ENCODE measurements around the gene EPB41L4B. TPM values are rescaled to one million over a fixed set of nuclear protein-coding genes. Genes with fewer than 3 reads are reported as not detected.

EPB41L4B gene
- total RNA-seq, 2 donors from 2014 or later = 87.3 to 151 TPM

DNA sequence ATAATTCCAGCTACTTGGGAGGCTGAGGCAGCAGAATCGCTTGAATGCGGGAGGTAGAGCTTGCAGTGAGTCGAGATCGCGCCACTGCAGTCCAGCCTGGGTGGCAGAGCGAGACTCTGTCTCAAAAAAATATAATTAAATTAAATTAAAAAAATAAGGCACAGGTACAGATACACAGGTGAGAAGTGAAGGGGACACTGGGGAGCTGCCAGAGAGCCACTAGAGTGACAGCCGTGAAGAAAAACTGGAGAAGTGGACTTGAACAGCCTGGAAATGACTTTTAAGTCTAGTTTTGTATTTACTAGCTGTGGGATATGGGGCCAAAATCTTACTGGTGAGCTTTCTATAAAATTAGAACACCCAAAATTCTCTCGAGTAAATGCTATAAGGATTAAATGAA, 15.1 kb downstream of the EPB41L4B start:
- intact Hi-C loops (cut with DNase I) = no loop called here
- no peaks in the 10 kb centered on the region for H3K9me3 ChIP-seq
- peak overlapping the region in 1 of 2 donors; percentile 68 for H3K9ac ChIP-seq (ENCODE audit: low read depth in 2 of 2, low read length in 2 of 2)
- no peaks in the 10 kb centered on the region for H3K36me3 ChIP-seq
- DNase-seq = no peak
- peaks cover 21% of the 10 kb centered on the region for H3K4me1 ChIP-seq
- peak overlapping the region; percentile 88 for H3K27ac ChIP-seq
- TF ChIP-seq, protein P1, sequence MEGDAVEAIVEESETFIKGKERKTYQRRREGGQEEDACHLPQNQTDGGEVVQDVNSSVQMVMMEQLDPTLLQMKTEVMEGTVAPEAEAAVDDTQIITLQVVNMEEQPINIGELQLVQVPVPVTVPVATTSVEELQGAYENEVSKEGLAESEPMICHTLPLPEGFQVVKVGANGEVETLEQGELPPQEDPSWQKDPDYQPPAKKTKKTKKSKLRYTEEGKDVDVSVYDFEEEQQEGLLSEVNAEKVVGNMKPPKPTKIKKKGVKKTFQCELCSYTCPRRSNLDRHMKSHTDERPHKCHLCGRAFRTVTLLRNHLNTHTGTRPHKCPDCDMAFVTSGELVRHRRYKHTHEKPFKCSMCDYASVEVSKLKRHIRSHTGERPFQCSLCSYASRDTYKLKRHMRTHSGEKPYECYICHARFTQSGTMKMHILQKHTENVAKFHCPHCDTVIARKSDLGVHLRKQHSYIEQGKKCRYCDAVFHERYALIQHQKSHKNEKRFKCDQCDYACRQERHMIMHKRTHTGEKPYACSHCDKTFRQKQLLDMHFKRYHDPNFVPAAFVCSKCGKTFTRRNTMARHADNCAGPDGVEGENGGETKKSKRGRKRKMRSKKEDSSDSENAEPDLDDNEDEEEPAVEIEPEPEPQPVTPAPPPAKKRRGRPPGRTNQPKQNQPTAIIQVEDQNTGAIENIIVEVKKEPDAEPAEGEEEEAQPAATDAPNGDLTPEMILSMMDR (IDR thresholded peaks at IDR 0.05) = no peak
- no peaks in the 10 kb centered on the region for H3K27me3 ChIP-seq
- H3K4me3 ChIP-seq = no peak overlapping the region

DNA sequence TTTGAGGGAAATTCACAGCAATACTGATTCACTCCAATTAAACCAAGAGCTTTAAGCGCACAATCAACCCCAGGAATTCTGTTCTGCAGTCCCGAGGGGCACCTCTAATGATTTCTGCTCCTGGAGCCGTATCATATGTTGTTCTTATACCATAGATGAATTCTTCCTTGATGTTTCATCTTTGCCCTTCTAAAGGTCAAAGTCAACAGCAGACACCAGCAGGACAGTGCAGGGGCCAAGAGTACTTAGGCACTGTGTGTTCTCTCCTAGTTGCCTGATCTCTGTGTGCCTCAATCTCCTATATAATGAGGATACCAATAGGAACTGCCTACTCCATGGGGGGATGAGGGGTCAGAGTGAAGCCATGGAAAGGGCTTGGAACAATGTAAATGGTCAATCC, 16.5 kb downstream of the EPB41L4B start:
- TF ChIP-seq, protein P1 (IDR thresholded peaks at IDR 0.05) = no peak
- Histone ChIP-seq H3K9ac (ENCODE audit: low read depth in 2 of 2, low read length in 2 of 2) (peak overlapping the region in 1 of 2 donors; percentile 64), H3K27ac (peak overlapping the region; percentile 83), H3K4me1 (peaks cover 12% of the 10 kb centered on the region), H3K4me3 (no peak overlapping the region), H3K27me3 (no peaks in the 10 kb centered on the region), H3K9me3 (no peaks in the 10 kb centered on the region), H3K36me3 (no peaks in the 10 kb centered on the region)
- intact Hi-C loops (cut with DNase I) = no loop called here
- peak; percentile 55 for DNase-seq

DNA sequence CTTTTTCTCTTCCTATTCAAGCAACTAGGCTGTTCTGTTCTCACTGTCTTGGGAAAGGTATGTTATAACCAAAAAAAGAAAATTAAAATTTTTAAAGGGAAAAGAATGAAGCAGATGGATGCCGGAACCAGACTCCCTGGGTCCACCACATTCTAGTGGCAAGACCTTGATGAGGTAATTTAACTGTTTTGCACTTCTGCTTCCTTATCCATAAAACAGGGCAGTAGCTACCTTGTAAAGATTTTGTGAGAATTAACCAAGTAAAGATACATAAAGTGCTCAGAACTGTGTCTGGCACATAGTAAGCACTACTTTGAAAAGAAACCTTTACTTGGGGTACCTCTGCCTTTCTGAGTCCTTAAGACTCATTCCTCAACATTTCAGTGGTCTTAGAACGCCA, 17.0 kb downstream of the EPB41L4B start:
- no peaks in the 10 kb centered on the region for H3K9me3 ChIP-seq
- intact Hi-C loops (cut with DNase I) = no loop called here
- peaks cover 12% of the 10 kb centered on the region for H3K4me1 ChIP-seq
- no peak overlapping the region for H3K4me3 ChIP-seq
- no peak for DNase-seq
- no peaks in the 10 kb centered on the region for H3K27me3 ChIP-seq
- peak overlapping the region in 1 of 2 donors; percentile 64 for H3K9ac ChIP-seq (ENCODE audit: low read depth in 2 of 2, low read length in 2 of 2)
- TF ChIP-seq, protein P1 (IDR thresholded peaks at IDR 0.05) = no peak
- no peaks in the 10 kb centered on the region for H3K36me3 ChIP-seq
- H3K27ac ChIP-seq = peak overlapping the region; percentile 83

DNA sequence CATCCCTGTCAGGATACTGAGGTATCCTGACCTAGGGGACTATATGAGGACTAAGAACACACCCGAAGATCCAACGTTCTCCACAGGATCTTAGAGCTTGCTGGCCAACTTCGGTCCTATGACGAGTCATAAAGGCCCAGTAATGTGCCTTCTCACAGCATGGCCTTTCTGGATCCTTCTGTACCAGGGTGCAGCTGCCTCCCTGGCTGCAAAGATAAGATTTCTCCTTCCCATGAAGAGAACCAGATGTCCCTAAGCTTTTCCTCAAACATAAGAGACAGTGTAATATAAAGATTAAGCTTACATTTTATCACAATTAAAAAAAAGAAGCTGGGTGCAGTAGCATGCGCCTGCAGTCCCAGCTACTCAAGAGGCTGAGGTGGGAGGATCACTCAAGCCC, 18.3 kb downstream of the EPB41L4B start:
- no peak for DNase-seq
- intact Hi-C loops (cut with DNase I) = no loop called here
- H3K9ac ChIP-seq (ENCODE audit: low read depth in 2 of 2, low read length in 2 of 2) = no peak overlapping the region
- peaks cover 8% of the 10 kb centered on the region for H3K4me1 ChIP-seq
- no peaks in the 10 kb centered on the region for H3K36me3 ChIP-seq
- H3K9me3 ChIP-seq = no peaks in the 10 kb centered on the region
- H3K27me3 ChIP-seq = no peaks in the 10 kb centered on the region
- TF ChIP-seq, protein P1 (IDR thresholded peaks at IDR 0.05) = no peak
- no peak overlapping the region for H3K27ac ChIP-seq
- no peak overlapping the region for H3K4me3 ChIP-seq

DNA sequence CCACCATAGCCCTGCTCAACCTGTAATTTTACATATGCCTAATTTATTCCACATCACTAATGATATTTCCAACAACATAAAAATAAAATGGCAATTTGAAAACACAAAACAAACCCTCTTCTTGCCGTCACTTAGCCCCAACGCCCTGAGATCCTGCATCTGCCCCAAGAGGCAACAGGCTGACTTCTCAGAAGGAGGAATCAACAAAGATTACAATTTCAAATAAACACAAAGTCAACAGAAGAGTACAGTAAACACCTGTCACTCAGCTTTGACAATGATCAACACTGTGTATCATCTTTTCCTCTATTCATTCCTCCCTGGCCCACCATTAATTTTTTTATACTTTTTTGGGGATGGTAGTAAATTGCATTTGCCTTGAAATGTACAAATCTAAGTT, 19.8 kb downstream of the EPB41L4B start:
- H3K4me1 ChIP-seq = peaks cover 8% of the 10 kb centered on the region

More for the DNA sequence above, 19.8 kb downstream of the EPB41L4B start:
- Histone ChIP-seq H3K9me3 (no peaks in the 10 kb centered on the region), H3K9ac (ENCODE audit: low read depth in 2 of 2, low read length in 2 of 2) (no peak overlapping the region), H3K4me3 (no peak overlapping the region), H3K27ac (no peak overlapping the region), H3K27me3 (no peaks in the 10 kb centered on the region), H3K36me3 (no peaks in the 10 kb centered on the region)
- intact Hi-C loops (cut with DNase I) = no loop called here
- TF ChIP-seq, protein P1 (IDR thresholded peaks at IDR 0.05) = no peak
- no peak for DNase-seq

Data from colonic mucosa (tissue), 4 donors.